SK-N-MC (cell line): ENCODE measurements around the gene PAX1.

Source experiments
- DNase-seq: peaks from one replicate; pipeline ENCODE4 v3.0.0-alpha.2; 2011; ENCODE audit warnings: low read depth, low spot score
- H3K27ac ChIP-seq: fragments of 200-600 bp; sonication (generic); 2 replicates; pipeline ENCODE4 v1.5.1; 2016; ENCODE audit warnings: mixed run types
- H3K36me3 ChIP-seq: fragments of 200-600 bp; sonication (generic); 2 replicates; pipeline ENCODE4 v1.6.1; 2017; ENCODE audit warnings: antibody characterized with exemption, low read length, mixed read lengths; ENCODE audit not compliant: insufficient read depth
- H3K4me3 ChIP-seq: fragments of 200-600 bp; sonication (generic); 2 replicates; pipeline ENCODE4 v1.5.1; 2016
- H3K9ac ChIP-seq: fragments of 200-600 bp; sonication (generic); 2 replicates; pipeline ENCODE4 v1.8.0; 2017; ENCODE audit warnings: mixed run types, mixed read lengths; ENCODE audit not compliant: insufficient read length
- H3K9me3 ChIP-seq: fragments of 200-600 bp; sonication (generic); 2 replicates; pipeline ENCODE4 v1.6.1; 2017; ENCODE audit warnings: low read depth, mild to moderate bottlenecking, antibody characterized with exemption, low read length, moderate library complexity, mixed read lengths
- EZH2 ChIP-seq: fragments of 200-600 bp; sonication (generic); IDR thresholded peaks from one replicate; pipeline ENCODE4 v1.6.1; 2017; ENCODE audit warnings: antibody characterized with exemption
- FOXP2 ChIP-seq: optimal IDR thresholded peaks from 2 replicates; pipeline ENCODE3; 2011; ENCODE audit warnings: mild to moderate bottlenecking, moderate library complexity; ENCODE audit not compliant: insufficient read depth; ENCODE audit errors: extremely low read length, control extremely low read depth
- POLR2AphosphoS5 ChIP-seq: IDR thresholded peaks from 2 replicates; pipeline ENCODE4 v1.6.1; 2012; ENCODE audit warnings: mild to moderate bottlenecking, low read depth, low read length, borderline replicate concordance

PAX1 gene

DNA sequence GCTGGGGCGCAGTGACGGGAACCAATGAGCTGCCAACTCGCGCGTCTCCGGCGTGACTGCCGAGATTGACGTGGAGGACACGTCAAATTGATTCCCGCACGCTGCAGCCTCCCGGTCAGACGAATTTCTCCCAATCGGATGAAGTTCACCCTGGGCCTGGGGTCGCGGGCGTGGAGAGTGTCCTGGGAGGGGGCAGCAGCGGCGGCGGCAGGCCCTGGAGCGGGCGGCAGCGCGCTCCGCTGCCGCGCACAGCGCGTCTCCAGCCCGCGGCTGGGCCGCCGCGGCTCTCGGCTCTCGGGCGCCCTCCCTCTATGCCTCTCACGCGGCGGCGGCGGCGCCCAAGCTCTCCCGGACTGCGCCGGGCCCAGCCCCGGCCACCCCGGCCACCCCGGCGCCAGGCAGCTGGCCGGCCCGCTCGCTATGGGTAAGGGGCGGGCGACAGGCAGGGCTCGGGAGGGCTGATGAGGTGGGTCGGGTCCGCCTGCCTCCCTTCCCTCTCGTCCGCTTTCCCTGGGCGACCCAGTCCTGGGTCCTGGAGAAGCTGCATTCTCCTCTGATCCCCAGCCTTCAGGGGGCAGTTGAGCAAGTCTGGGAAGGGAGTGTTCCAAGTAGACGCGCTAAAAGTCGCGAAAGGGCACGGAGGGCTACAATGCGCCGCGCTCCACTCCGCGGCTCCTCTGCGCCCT lies at the start of gene PAX1:
Gene PAX1, plus strand, starts transcription at position 90 of the 686 bp plus-strand sequence. Its CDS starts 49 bp downstream, at position 139.
- no peak for DNase-seq
- Histone ChIP-seq H3K27ac (no peak within 1 kb of the TSS), H3K36me3 (no peaks in the 10 kb centered on the region), H3K9ac (no peak within 1 kb of the TSS), H3K4me3 (peak within 1 kb of the TSS; percentile 62), H3K9me3 (no peaks in the 10 kb centered on the region)
- TF ChIP-seq EZH2 (no peak), POLR2AphosphoS5 (no peak), FOXP2 (no peak)

DNA sequence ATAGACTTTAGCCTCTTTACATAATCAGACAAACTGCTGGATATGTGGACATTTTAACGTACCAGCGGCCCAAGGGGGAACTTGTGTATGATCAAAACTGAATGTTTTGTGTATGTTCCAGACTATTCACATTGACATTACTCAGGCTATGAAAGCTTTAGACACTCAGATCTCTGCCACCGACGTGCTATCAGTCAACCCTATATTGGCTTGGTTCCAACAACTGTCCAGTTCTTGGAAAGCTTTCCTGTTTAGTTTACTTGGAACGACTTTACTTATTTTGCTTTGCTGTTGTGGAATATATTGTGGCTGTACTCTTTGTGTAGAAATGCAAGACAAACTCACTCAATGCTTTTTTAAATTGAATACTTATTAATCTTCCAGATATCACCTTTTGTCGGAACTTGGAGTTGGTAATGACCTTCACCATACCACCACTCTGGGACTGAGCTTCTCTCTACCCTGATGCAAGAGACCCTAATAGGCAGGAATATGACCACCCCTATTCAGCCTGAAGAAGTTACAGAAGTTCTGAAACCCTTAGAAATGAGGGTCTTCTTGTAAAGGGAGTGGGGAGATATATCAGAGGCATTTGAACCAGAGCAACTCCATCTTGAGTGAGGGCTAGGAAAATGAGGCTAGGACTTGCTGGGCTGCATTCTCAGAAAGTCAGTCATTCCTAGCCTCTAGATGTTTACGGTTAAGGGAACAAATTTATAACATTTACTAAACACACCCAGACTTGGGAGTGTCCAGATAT lies 49.0 kb upstream of the PAX1 start:
- Histone ChIP-seq H3K36me3 (no peaks in the 10 kb centered on the region), H3K9ac (no peak overlapping the region), H3K4me3 (no peak overlapping the region), H3K27ac (no peak overlapping the region), H3K9me3 (no peaks in the 10 kb centered on the region)
- TF ChIP-seq FOXP2 (no peak), POLR2AphosphoS5 (no peak), EZH2 (no peak)
- DNase-seq, result no peak

DNA sequence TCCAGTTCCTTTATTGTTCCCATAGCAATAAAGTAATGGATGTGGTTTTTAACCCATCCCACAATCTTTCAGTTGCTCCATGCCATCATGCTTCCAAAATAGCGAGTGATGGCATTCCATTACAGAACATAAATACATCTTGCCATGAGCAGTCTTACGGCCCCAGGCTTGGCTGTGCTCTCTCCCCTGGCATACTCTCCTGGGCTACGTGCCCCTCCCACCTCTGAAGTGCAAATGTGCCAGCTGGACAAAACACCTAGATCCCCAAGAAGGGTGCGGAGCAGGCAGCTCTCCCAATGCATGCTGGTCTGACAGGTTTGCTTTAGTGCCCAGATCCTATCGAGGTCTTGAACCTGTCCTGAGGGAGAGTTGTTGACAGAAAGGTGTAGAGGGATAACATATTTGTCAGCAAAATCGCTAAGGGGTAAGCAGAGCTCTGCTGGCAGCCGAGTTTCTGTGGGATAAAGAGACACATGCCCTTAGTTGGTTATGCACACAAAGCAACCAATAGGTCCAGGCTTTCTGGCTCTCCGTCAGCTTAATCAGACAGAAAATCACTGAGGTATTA lies 43.9 kb upstream of the PAX1 start:
- no peak for DNase-seq
- Histone ChIP-seq H3K4me3 (no peak overlapping the region), H3K27ac (no peak overlapping the region), H3K36me3 (no peaks in the 10 kb centered on the region), H3K9ac (no peak overlapping the region), H3K9me3 (no peaks in the 10 kb centered on the region)
- TF ChIP-seq FOXP2 (no peak), POLR2AphosphoS5 (no peak), EZH2 (no peak)

DNA sequence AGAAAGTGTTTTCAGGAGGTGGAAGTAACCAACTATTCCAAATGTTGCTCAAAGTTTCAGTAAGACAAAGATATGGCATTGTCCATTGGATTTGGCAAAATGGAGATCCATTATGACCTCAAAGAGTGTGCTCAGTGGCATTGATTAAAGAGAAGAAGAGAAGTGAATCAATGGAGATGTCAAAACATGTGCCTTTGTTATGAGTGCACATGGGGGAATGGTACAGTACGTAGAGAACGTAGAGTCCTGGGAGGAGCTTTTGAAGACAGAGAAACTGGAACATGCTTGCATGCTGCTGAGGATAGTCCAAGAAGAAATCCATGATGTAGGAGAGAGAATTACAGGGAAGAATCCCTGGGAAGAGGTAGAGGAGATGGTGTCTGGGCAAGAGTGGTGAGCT lies 42.0 kb upstream of the PAX1 start:
- H3K4me3 ChIP-seq, result no peak overlapping the region
- H3K36me3 ChIP-seq, result no peaks in the 10 kb centered on the region
- H3K9ac ChIP-seq, result no peak overlapping the region
- DNase-seq, result no peak
- no peaks in the 10 kb centered on the region for H3K9me3 ChIP-seq
- H3K27ac ChIP-seq, result no peak overlapping the region
- TF ChIP-seq EZH2 (no peak), POLR2AphosphoS5 (no peak), FOXP2 (no peak)

DNA sequence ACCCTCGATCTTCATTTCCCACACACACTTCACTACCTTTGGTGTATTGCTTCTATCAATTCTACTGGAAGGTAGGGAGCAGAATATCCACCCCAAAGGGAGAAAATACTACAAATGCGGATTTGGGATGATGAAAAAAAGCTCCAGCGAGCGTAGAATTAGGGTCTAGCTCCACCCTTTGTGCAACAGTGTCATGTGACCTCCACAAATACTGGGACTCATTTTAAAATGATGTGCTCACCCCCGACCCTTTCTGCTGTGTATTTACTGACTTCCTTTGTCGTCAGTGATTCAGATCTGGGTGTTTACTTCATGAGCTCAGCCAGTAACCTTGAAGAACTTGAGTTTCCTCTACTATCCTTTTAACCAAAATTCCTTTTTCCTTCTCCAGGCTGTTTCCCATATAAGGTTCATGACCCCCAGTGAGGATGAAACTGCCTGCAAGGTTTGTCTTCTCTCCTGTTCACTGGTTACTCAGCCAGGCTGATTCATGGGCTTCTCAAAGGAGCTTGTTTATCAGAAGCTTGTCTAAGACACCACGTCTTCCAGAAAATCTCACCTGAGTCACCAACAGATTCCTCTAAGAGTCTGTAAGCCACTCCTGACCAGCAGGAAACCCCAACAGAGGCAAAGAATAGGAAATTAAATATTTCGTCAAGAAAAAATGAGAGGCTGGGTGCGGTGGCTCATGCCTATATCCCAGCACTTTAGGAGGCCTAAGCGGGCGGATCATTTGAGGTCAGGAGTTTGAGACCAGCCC lies 39.6 kb upstream of the PAX1 start:
- no peak overlapping the region for H3K27ac ChIP-seq
- TF ChIP-seq POLR2AphosphoS5, result no peak
- no peak for TF ChIP-seq FOXP2
- TF ChIP-seq EZH2, result no peak
- no peaks in the 10 kb centered on the region for H3K36me3 ChIP-seq
- H3K9ac ChIP-seq, result no peak overlapping the region
- DNase-seq, result no peak
- H3K4me3 ChIP-seq, result no peak overlapping the region
- H3K9me3 ChIP-seq, result no peaks in the 10 kb centered on the region

DNA sequence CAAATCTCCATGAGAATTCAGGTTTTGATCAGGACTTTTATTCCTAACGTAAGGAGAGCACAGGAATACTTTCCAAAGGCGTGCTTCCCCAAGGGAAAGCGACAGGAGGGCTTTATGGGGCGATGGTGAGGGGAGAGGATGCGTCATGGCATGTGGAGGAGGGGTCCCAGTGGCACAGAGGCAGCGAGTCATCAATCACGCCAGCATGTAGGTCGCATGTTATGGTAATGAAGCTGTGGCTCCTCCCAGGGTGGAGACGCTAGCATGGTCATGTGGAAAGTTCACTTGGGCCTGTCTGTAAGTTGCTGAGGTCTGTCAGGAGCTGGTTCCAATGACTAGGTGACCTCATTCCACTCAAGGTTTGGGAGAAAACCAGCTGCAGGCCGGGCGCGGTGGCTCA lies 35.3 kb upstream of the PAX1 start:
- H3K36me3 ChIP-seq, result no peaks in the 10 kb centered on the region
- no peak overlapping the region for H3K27ac ChIP-seq
- no peaks in the 10 kb centered on the region for H3K9me3 ChIP-seq
- H3K9ac ChIP-seq, result no peak overlapping the region
- no peak for TF ChIP-seq FOXP2
- no peak for TF ChIP-seq EZH2
- TF ChIP-seq POLR2AphosphoS5, result no peak
- H3K4me3 ChIP-seq, result no peak overlapping the region
- no peak for DNase-seq

DNA sequence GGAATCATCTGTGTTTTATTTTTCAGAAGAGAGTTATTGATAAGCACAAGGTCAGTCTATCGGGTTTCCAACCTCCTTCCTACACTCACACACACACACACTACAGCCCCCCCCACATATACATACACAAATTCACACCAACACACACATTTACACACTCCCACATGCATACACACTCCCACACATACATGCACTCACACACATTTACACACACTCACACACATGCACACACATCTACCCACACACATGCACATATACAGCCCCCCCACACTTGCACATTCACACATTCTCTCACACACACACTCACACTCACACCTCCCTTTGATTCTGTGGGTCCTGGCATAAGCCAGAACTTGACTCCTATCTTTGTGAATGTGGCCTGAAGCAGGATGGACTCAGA lies 34.5 kb upstream of the PAX1 start:
- TF ChIP-seq FOXP2 (no peak), EZH2 (no peak), POLR2AphosphoS5 (no peak)
- no peak for DNase-seq
- H3K36me3 ChIP-seq, result no peaks in the 10 kb centered on the region
- no peak overlapping the region for H3K27ac ChIP-seq
- no peak overlapping the region for H3K4me3 ChIP-seq
- H3K9me3 ChIP-seq, result no peaks in the 10 kb centered on the region
- H3K9ac ChIP-seq, result no peak overlapping the region

DNA sequence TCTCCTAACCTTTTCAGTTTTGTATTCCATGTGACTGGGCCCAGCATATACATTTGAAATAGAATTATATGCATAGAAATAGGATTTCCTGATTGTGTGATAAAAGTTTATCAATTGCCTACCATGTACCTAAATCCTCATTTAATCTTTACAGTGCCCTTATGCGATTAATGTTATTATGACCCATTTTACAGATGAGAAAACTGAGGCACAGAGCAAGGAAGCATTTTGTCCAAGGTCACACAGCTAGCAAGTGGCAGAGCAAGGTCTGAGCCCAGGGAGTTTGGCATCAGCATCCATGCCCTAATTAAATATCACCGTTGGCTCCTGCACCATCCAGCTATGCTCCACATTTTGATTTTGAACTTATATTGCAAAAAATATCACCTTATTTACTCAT lies 28.2 kb upstream of the PAX1 start:
- H3K36me3 ChIP-seq, result no peaks in the 10 kb centered on the region
- no peak overlapping the region for H3K4me3 ChIP-seq
- DNase-seq, result no peak
- no peak overlapping the region for H3K27ac ChIP-seq
- TF ChIP-seq EZH2 (no peak), POLR2AphosphoS5 (no peak), FOXP2 (no peak)
- H3K9ac ChIP-seq, result no peak overlapping the region
- H3K9me3 ChIP-seq, result no peaks in the 10 kb centered on the region
